Endothelial cell (in vitro differentiated cells): ENCODE results near the gene SINHCAF. TPM values are rescaled to one million over a fixed set of nuclear protein-coding genes. Genes with fewer than 3 reads are reported as not detected.

Source experiments
- DNase-seq: peaks from one replicate; pipeline ENCODE4 v3.0.0; 2021; ENCODE audit warnings: low spot score
- H3K27ac Mint-ChIP-seq: one replicate; pipeline ENCODE4 v1.8.0; 2021; ENCODE audit warnings: mixed read lengths, inconsistent platforms; ENCODE audit not compliant: unreplicated experiment
- H3K27me3 Mint-ChIP-seq: one replicate; pipeline ENCODE4 v1.8.0; 2021; ENCODE audit warnings: mild to moderate bottlenecking, moderate library complexity, mixed read lengths, inconsistent platforms; ENCODE audit not compliant: unreplicated experiment
- H3K36me3 Mint-ChIP-seq: one replicate; pipeline ENCODE4 v1.8.0; 2021; ENCODE audit warnings: mild to moderate bottlenecking, low read depth, mixed read lengths, inconsistent platforms; ENCODE audit not compliant: unreplicated experiment
- H3K4me1 Mint-ChIP-seq: one replicate; pipeline ENCODE4 v1.8.0; 2021; ENCODE audit warnings: mild to moderate bottlenecking, mixed read lengths, inconsistent platforms; ENCODE audit not compliant: unreplicated experiment
- H3K4me3 Mint-ChIP-seq: one replicate; pipeline ENCODE4 v1.8.0; 2021; ENCODE audit warnings: mild to moderate bottlenecking, mixed read lengths, inconsistent platforms; ENCODE audit not compliant: unreplicated experiment
- H3K9me3 Mint-ChIP-seq: one replicate; pipeline ENCODE4 v1.8.0; 2021; ENCODE audit warnings: mixed read lengths, inconsistent platforms; ENCODE audit not compliant: unreplicated experiment
- CTCF ChIP-seq: fragments of 200-600 bp; sonication (generic); IDR thresholded peaks from one replicate; pipeline ENCODE4 v1.5.0; 2021; ENCODE audit warnings: antibody characterized with exemption; ENCODE audit not compliant: unreplicated experiment
- total RNA-seq: library from RNA; stranded (reverse); fragmentation: NEBNext Ultra II Directional; extraction: Animal tissue kit (Norgen Biotek cat#: 25700); gene quantifications from one replicate; pipeline ENCODE4 v1.2.1, GENCODE V29; 2021; ENCODE audit not compliant: unreplicated experiment

Gene SINHCAF
- total RNA-seq, 1 donor from 2014 or later, result 205 TPM

GRCh38 chr12:31368666-31369361, 42.9 kb upstream of the SINHCAF start:
- H3K27me3 Mint-ChIP-seq, result peaks cover 10% of the 10 kb centered on the region

GRCh38 chr12:31366104-31366621, 40.2 kb upstream of the SINHCAF start:
- Mint-ChIP-seq H3K4me1 (peaks cover 47% of the 10 kb centered on the region), H3K36me3 (no peaks in the 10 kb centered on the region), H3K9me3 (no peaks in the 10 kb centered on the region), H3K27ac (no peak overlapping the region), H3K27me3 (peaks cover 9% of the 10 kb centered on the region), H3K4me3 (no peak overlapping the region)
- TF ChIP-seq CTCF, result no peak
- DNase-seq, result no peak

More at GRCh38 chr12:31368666-31369361, 42.9 kb upstream of the SINHCAF start:
- H3K4me1 Mint-ChIP-seq, result peaks cover 29% of the 10 kb centered on the region
- no peak for DNase-seq
- no peaks in the 10 kb centered on the region for H3K36me3 Mint-ChIP-seq
- TF ChIP-seq CTCF, result no peak
- no peaks in the 10 kb centered on the region for H3K9me3 Mint-ChIP-seq
- H3K4me3 Mint-ChIP-seq, result peak overlapping the region; percentile 71
- H3K27ac Mint-ChIP-seq, result peak overlapping the region; percentile 96

GRCh38 chr12:31363831-31364230, 37.9 kb upstream of the SINHCAF start:
- Mint-ChIP-seq H3K36me3 (no peaks in the 10 kb centered on the region), H3K4me1 (peaks cover 24% of the 10 kb centered on the region), H3K9me3 (no peaks in the 10 kb centered on the region), H3K27me3 (peaks cover 7% of the 10 kb centered on the region), H3K4me3 (no peak overlapping the region), H3K27ac (no peak overlapping the region)
- no peak for DNase-seq
- no peak for TF ChIP-seq CTCF

- Mint-ChIP-seq H3K27ac (peak overlapping the region; percentile 22), H3K4me1 (peaks cover 20% of the 10 kb centered on the region), H3K4me3 (no peak overlapping the region), H3K9me3 (no peaks in the 10 kb centered on the region), H3K36me3 (no peaks in the 10 kb centered on the region), H3K27me3 (peaks cover 7% of the 10 kb centered on the region)
- TF ChIP-seq CTCF, result no peak
- DNase-seq, result no peak
These were observed 37.5 kb upstream of the SINHCAF start for GRCh38 chr12:31363416-31363809.

- peaks cover 7% of the 10 kb centered on the region for H3K27me3 Mint-ChIP-seq
- DNase-seq, result no peak
These were observed 36.9 kb upstream of the SINHCAF start for GRCh38 chr12:31362759-31363415.

More at GRCh38 chr12:31362759-31363415, 36.9 kb upstream of the SINHCAF start:
- Mint-ChIP-seq H3K9me3 (no peaks in the 10 kb centered on the region), H3K4me3 (no peak overlapping the region), H3K27ac (peak overlapping the region; percentile 44), H3K36me3 (no peaks in the 10 kb centered on the region), H3K4me1 (peaks cover 20% of the 10 kb centered on the region)
- TF ChIP-seq CTCF, result no peak
